SU-DHL-6 (cell line): Measurements from ENCODE around the gene CRYBG2.
"Not testable (repeated sequence)": the region's sequence is repeated elsewhere in the genome, so short reads cannot be mapped to it uniquely, and the experiment has no call there.

Experiments used
- H2AFZ ChIP-seq: fragments of 200-600 bp; sonication (generic); 2 replicates; pipeline ENCODE4 v1.6.1; 2014; ENCODE audit warnings: low read depth, mild to moderate bottlenecking, moderate library complexity, mixed read lengths, antibody characterized with exemption, low read length; ENCODE audit not compliant: severe bottlenecking
- H3F3A ChIP-seq: fragments of 200-600 bp; shearing (Covaris generic); 2 replicates; pipeline ENCODE4 v1.6.0; 2016; ENCODE audit warnings: antibody characterized with exemption, mild to moderate bottlenecking; ENCODE audit not compliant: insufficient read depth
- H3K27ac ChIP-seq: fragments of 200-600 bp; sonication (generic); 2 replicates; pipeline ENCODE4 v1.5.1; 2016; ENCODE audit warnings: low read depth, mild to moderate bottlenecking, low read length, moderate library complexity, mixed read lengths
- H3K27me3 ChIP-seq: fragments of 200-600 bp; sonication (generic), shearing (Covaris generic); 2 replicates; pipeline ENCODE4 v1.6.0; 2014; ENCODE audit warnings: mild to moderate bottlenecking, low read length
- H3K36me3 ChIP-seq: fragments of 200-600 bp; sonication (generic); 2 replicates; pipeline ENCODE4 v1.6.1; 2014; ENCODE audit warnings: mild to moderate bottlenecking, low read length, mixed read lengths
- H3K4me2 ChIP-seq: fragments of 300-600, 200-600 bp; shearing (Covaris generic), sonication (generic); 2 replicates; pipeline ENCODE4 v1.6.0; 2014; ENCODE audit warnings: low read length, low read depth, mild to moderate bottlenecking; ENCODE audit not compliant: poor library complexity, severe bottlenecking
- H3K4me3 ChIP-seq: fragments of 200-600 bp; sonication (generic); 2 replicates; pipeline ENCODE4 v1.5.1; 2014; ENCODE audit warnings: antibody characterized with exemption, low read length, mild to moderate bottlenecking, mixed read lengths; ENCODE audit not compliant: insufficient read depth, poor library complexity, severe bottlenecking
- H3K79me2 ChIP-seq: fragments of 200-600 bp; sonication (generic); 2 replicates; pipeline ENCODE4 v1.6.1; 2014; ENCODE audit warnings: mild to moderate bottlenecking, low read length, moderate library complexity; ENCODE audit not compliant: insufficient read depth
- H3K9ac ChIP-seq: fragments of 200-600 bp; sonication (generic); 2 replicates; pipeline ENCODE4 v1.7.0; 2014; ENCODE audit warnings: mild to moderate bottlenecking, low read length
- H3K9me2 ChIP-seq: fragments of 200-600 bp; sonication (generic); replicated peaks from 2 replicates; pipeline ENCODE4 v1.6.1; 2014; ENCODE audit warnings: low read length; ENCODE audit not compliant: insufficient read depth
- H3K9me3 ChIP-seq: fragments of 200-600 bp; sonication (generic); 2 replicates; pipeline ENCODE4 v1.6.1; 2014; ENCODE audit warnings: low read length, mixed read lengths; ENCODE audit not compliant: insufficient read depth
- H4K20me1 ChIP-seq: fragments of 200-600 bp; sonication (generic); 2 replicates; pipeline ENCODE4 v1.6.1; 2014; ENCODE audit warnings: low read depth, mild to moderate bottlenecking, antibody characterized with exemption, low read length, moderate library complexity, mixed read lengths
- CTCF ChIP-seq: fragments of 200-600 bp; sonication (generic); IDR thresholded peaks from one replicate; pipeline ENCODE4 v1.5.1; 2017; ENCODE audit warnings: antibody characterized with exemption, mild to moderate bottlenecking, low read length, moderate library complexity; ENCODE audit not compliant: insufficient read depth, poor library complexity, severe bottlenecking
- EZH2phosphoT487 ChIP-seq: fragments of 200-600 bp; sonication (generic), shearing (Covaris generic); conservative IDR thresholded peaks from 2 replicates; pipeline ENCODE4 v1.6.1; 2018; ENCODE audit warnings: mild to moderate bottlenecking, antibody characterized with exemption, low read length, moderate library complexity, mixed read lengths

Gene CRYBG2

GRCh38 chr1:26293911-26294463 lies 59.9 kb downstream of the CRYBG2 start:
- Histone ChIP-seq H3K27me3 (no peaks in the 10 kb centered on the region), H3K4me3 (no peak overlapping the region), H3K27ac (no peak overlapping the region), H3F3A (peaks cover 16% of the 10 kb centered on the region), H2AFZ (no peak overlapping the region), H3K9me3 (no peaks in the 10 kb centered on the region), H3K9me2 (no peaks in the 10 kb centered on the region), H4K20me1 (no peaks in the 10 kb centered on the region), H3K9ac (no peak overlapping the region), H3K4me2 (no peak overlapping the region), H3K36me3 (no peaks in the 10 kb centered on the region), H3K79me2 (no peaks in the 10 kb centered on the region)
- no peak for TF ChIP-seq EZH2phosphoT487
- TF ChIP-seq CTCF = no peak

- H3K27me3 ChIP-seq, H3K4me2 ChIP-seq, H4K20me1 ChIP-seq, H3K4me3 ChIP-seq, H3K9ac ChIP-seq, H3K9me2 ChIP-seq, H3K36me3 ChIP-seq, H3K9me3 ChIP-seq, H3K79me2 ChIP-seq, H3K27ac ChIP-seq, H2AFZ ChIP-seq: not testable (repeated sequence)
- peaks cover 28% of the 10 kb centered on the region for H3F3A ChIP-seq
These were observed 61.2 kb downstream of the CRYBG2 start for GRCh38 chr1:26292735-26293134.

- H3K27me3 ChIP-seq = no peaks in the 10 kb centered on the region
- H3K9me2 ChIP-seq = no peaks in the 10 kb centered on the region
- H3K9me3 ChIP-seq = no peaks in the 10 kb centered on the region
- no peaks in the 10 kb centered on the region for H4K20me1 ChIP-seq
- peak overlapping the region; percentile 97 for H3K27ac ChIP-seq
- TF ChIP-seq CTCF (no peak), EZH2phosphoT487 (no peak)
- no peaks in the 10 kb centered on the region for H3K79me2 ChIP-seq
- H3K36me3 ChIP-seq = no peaks in the 10 kb centered on the region
- peaks cover 36% of the 10 kb centered on the region for H3F3A ChIP-seq
- H3K4me2 ChIP-seq = no peak overlapping the region
- H3K9ac ChIP-seq = no peak overlapping the region
- H2AFZ ChIP-seq = no peak overlapping the region
- H3K4me3 ChIP-seq = no peak overlapping the region
These were observed 62.0 kb downstream of the CRYBG2 start for GRCh38 chr1:26291939-26292338.

- no peak overlapping the region for H3K4me3 ChIP-seq
- H3K9me2 ChIP-seq = no peaks in the 10 kb centered on the region
- H3K9me3 ChIP-seq = no peaks in the 10 kb centered on the region
- H3K79me2 ChIP-seq = no peaks in the 10 kb centered on the region
- no peak overlapping the region for H3K4me2 ChIP-seq
- no peak overlapping the region for H2AFZ ChIP-seq
- H3K9ac ChIP-seq = peak overlapping the region; percentile 65; the same call in 1 of the 2 replicates
- peak overlapping the region; percentile 97 for H3K27ac ChIP-seq
- H3F3A ChIP-seq = peaks cover 41% of the 10 kb centered on the region
- TF ChIP-seq EZH2phosphoT487 (no peak), CTCF (no peak)
- no peaks in the 10 kb centered on the region for H4K20me1 ChIP-seq
- H3K27me3 ChIP-seq = no peaks in the 10 kb centered on the region
- no peaks in the 10 kb centered on the region for H3K36me3 ChIP-seq
These were observed 62.5 kb downstream of the CRYBG2 start for GRCh38 chr1:26291433-26291832.
